HepG2 (cell line): ENCODE data around the gene SLC25A10. TPM values are rescaled to one million over a fixed set of nuclear protein-coding genes. Genes with fewer than 3 reads are reported as not detected.

Experiments used
- DZIP1 ChIP-seq: sonication (generic); formaldehyde crosslinking; IDR thresholded peaks from 2 replicates; pipeline ENCODE4 v1.5.0; 2020; ENCODE audit warnings: mild to moderate bottlenecking, missing genetic modification reagents
- E2F5 ChIP-seq: sonication (generic); formaldehyde crosslinking; conservative IDR thresholded peaks from 2 replicates; pipeline ENCODE4 v1.4.0; 2020; ENCODE audit warnings: missing genetic modification reagents
- KDM6A ChIP-seq: IDR thresholded peaks from 2 replicates; pipeline ENCODE4 v1.6.1; 2016; ENCODE audit warnings: low read depth
- MAF1 ChIP-seq: sonication (generic); formaldehyde crosslinking; IDR thresholded peaks from 2 replicates; pipeline ENCODE4 v1.5.0; 2020; ENCODE audit warnings: missing genetic modification reagents, borderline replicate concordance
- NFIB ChIP-seq: sonication (generic); formaldehyde crosslinking; IDR thresholded peaks from 2 replicates; pipeline ENCODE4 v1.9.0; 2021; ENCODE audit warnings: missing genetic modification reagents, mild to moderate bottlenecking, borderline replicate concordance
- REST ChIP-seq, 2 experiments: IDR thresholded peaks; 2 replicates each; pipeline ENCODE4 v1.6.1; 2011 to 2012; ENCODE audit warnings: low read length in 2 of 2, borderline replicate concordance in 1 of 2, low read depth in 1 of 2, mild to moderate bottlenecking in 1 of 2, moderate library complexity in 1 of 2
- STAG1 ChIP-seq: sonication (generic); formaldehyde crosslinking; IDR thresholded peaks from 2 replicates; pipeline ENCODE4 v1.4.0; 2020; ENCODE audit warnings: missing genetic modification reagents
- TOPORS ChIP-seq: sonication (generic); formaldehyde crosslinking; IDR thresholded peaks from 2 replicates; pipeline ENCODE4 v1.8.0; 2023; ENCODE audit warnings: mild to moderate bottlenecking, missing genetic modification reagents
- ZBTB4 ChIP-seq: sonication (generic); formaldehyde crosslinking; IDR thresholded peaks from 2 replicates; pipeline ENCODE4 v1.4.0; 2020; ENCODE audit warnings: missing genetic modification reagents, mild to moderate bottlenecking, borderline replicate concordance
- ZFX ChIP-seq: sonication (generic); formaldehyde crosslinking; IDR thresholded peaks from 2 replicates; pipeline ENCODE4 v1.4.0; 2020; ENCODE audit warnings: mild to moderate bottlenecking, low read depth, missing genetic modification reagents, moderate library complexity
- ZNF280B ChIP-seq: sonication (generic); formaldehyde crosslinking; IDR thresholded peaks from 2 replicates; pipeline ENCODE4 v1.5.0; 2020; ENCODE audit warnings: missing genetic modification reagents, mild to moderate bottlenecking, borderline replicate concordance
- ZNF484 ChIP-seq: sonication (generic); formaldehyde crosslinking; IDR thresholded peaks from 2 replicates; pipeline ENCODE4 v1.5.1; 2020; ENCODE audit warnings: mild to moderate bottlenecking, low read depth, missing genetic modification reagents, borderline replicate concordance
- ZNF563 ChIP-seq: sonication (generic); formaldehyde crosslinking; IDR thresholded peaks from 2 replicates; pipeline ENCODE4 v1.8.0; 2022; ENCODE audit warnings: mild to moderate bottlenecking, moderate library complexity, missing genetic modification reagents
- ZNF747 ChIP-seq: sonication (generic); formaldehyde crosslinking; IDR thresholded peaks from 2 replicates; pipeline ENCODE4 v1.8.1; 2023; ENCODE audit warnings: missing genetic modification reagents, mild to moderate bottlenecking, borderline replicate concordance
- ZNF761 ChIP-seq: sonication (generic); formaldehyde crosslinking; conservative IDR thresholded peaks from 2 replicates; pipeline ENCODE4 v1.4.0; 2020; ENCODE audit warnings: mild to moderate bottlenecking, missing genetic modification reagents
- polyA plus RNA-seq, 8 experiments: library from polyadenylated mRNA; depleted of rRNA in 3 of 8; stranded (reverse) in 7 of 8; unstranded in 1 of 8; fragments of >200 nt; fragmentation: Illumina TruSeq in 4 of 8; extraction: Trizol in 4 of 8; gene quantifications; 2 replicates each; pipeline versions ENCODE4 v1.2.1 to v1.2.3, GENCODE V29; 2011 to 2016; ENCODE audit warnings: low read depth in 4 of 8, missing spikeins in 1 of 8, mixed read lengths in 1 of 8; ENCODE audit not compliant: insufficient read depth in 1 of 8
- total RNA-seq, 5 experiments: library from RNA; depleted of rRNA; stranded (reverse); fragments of >200 nt; fragmentation: Illumina TruSeq; extraction: Trizol; gene quantifications; 2 replicates each; pipeline ENCODE4 v1.2.3, GENCODE V29; 2016; ENCODE audit warnings: low read depth in 1 of 5

SLC25A10 gene
- total and polyA plus RNA-seq, 2 of the 13 experiments (the other 11 are each of a cell fraction or from before 2014, with no cell fraction given), result 46.5 to 140 TPM

- TF ChIP-seq ZFX (CRISPR knock-in tag), result no peak
- TF ChIP-seq ZNF747, result peak; percentile 45; the same call in 1 of the 2 replicates
- TF ChIP-seq TOPORS (CRISPR knock-in tag), result no peak
- TF ChIP-seq ZBTB4 (CRISPR knock-in tag), result peak; percentile 19; the same call in 1 of the 2 replicates
- peak; percentile 36; the same call in 1 of the 2 replicates for TF ChIP-seq KDM6A (CRISPR knock-in tag)
- TF ChIP-seq DZIP1 (CRISPR knock-in tag), result no peak
- TF ChIP-seq E2F5 (CRISPR knock-in tag), result no peak
- TF ChIP-seq ZNF761, result 0 out of 2 replicates have a peak, but pooled peaks have one; percentile 59
- peak; percentile 22 for TF ChIP-seq STAG1
- TF ChIP-seq ZNF563, result no peak
- no peak for TF ChIP-seq ZNF484 (CRISPR knock-in tag)
- 0 out of 2 replicates have a peak, but pooled peaks have one; percentile 68 for TF ChIP-seq NFIB
- TF ChIP-seq MAF1 (CRISPR knock-in tag), result no peak
- TF ChIP-seq ZNF280B, result no peak
- no peak for TF ChIP-seq REST (IDR thresholded peaks at IDR 0.05; ENCODE audit: borderline replicate concordance in 1 of 2, low read depth in 1 of 2, low read length in 2 of 2)
These were observed 10.6 kb upstream of the SLC25A10 start (continued) for GRCh38 chr17:81701288-81702071.
